ENCODE data around the gene PALB2. TPM values are rescaled to one million over a fixed set of nuclear protein-coding genes. Genes with fewer than 3 reads are reported as not detected.
"Not testable (repeated sequence)": the region's sequence is repeated elsewhere in the genome, so short reads cannot be mapped to it uniquely, and the experiment has no call there.

Gene PALB2
- total RNA-seq, 4 donors from 2014 or later, result 6.0 to 11.0 (median 7.3) TPM

GRCh38 chr16:23615805-23616204 is 25.3 kb downstream of the PALB2 start:
- Histone ChIP-seq H3K4me1 (no peaks in the 10 kb centered on the region), H3K4me3 (no peak overlapping the region), H3K36me3 (peaks cover 5 to 45% of the 10 kb centered on the region in 2 donors), H3K9me3 (no peaks in the 10 kb centered on the region), H3K27me3 (no peaks in the 10 kb centered on the region), H3K27ac (no peak overlapping the region)
- no peak for DNase-seq
- in situ Hi-C loops (cut with MboI; ENCODE audit: low sequenced_read_pairs in 4 of 4), result no loop called here
- intact Hi-C loops (cut with DNase I; ENCODE audit: low total_unique reads), result no loop called here
- TF ChIP-seq POLR2A (IDR thresholded peaks at IDR 0.05) (no peak), CTCF (IDR thresholded peaks at IDR 0.05 in 4 of 5, conservative IDR thresholded peaks at IDR 0.05 in 1 of 5) (no peak)
- no peak for ATAC-seq

GRCh38 chr16:23611936-23612335 is 29.2 kb downstream of the PALB2 start:
- Histone ChIP-seq H3K9me3 (no peaks in the 10 kb centered on the region), H3K27me3 (no peaks in the 10 kb centered on the region), H3K27ac (no peak overlapping the region), H3K36me3 (peaks cover 0 to 27% of the 10 kb centered on the region in 2 donors), H3K4me1 (no peaks in the 10 kb centered on the region), H3K4me3 (no peak overlapping the region)
- in situ Hi-C loops (cut with MboI; ENCODE audit: low sequenced_read_pairs in 4 of 4), result no loop called here
- intact Hi-C loops (cut with DNase I; ENCODE audit: low total_unique reads), result no loop called here
- ATAC-seq (no peak), DNase-seq (no peak)
- TF ChIP-seq CTCF (IDR thresholded peaks at IDR 0.05 in 4 of 5, conservative IDR thresholded peaks at IDR 0.05 in 1 of 5), result no peak
- TF ChIP-seq POLR2A (IDR thresholded peaks at IDR 0.05), result no peak

GRCh38 chr16:23610905-23611304 is 30.2 kb downstream of the PALB2 start:
- H3K9me3 ChIP-seq; H3K4me1 ChIP-seq; ATAC-seq; H3K27me3 ChIP-seq; intact Hi-C loops (cut with DNase I; ENCODE audit: low total_unique reads); DNase-seq; H3K27ac ChIP-seq; in situ Hi-C loops (cut with MboI; ENCODE audit: low sequenced_read_pairs in 4 of 4); H3K4me3 ChIP-seq: not testable (repeated sequence)
- peaks cover 0 to 25% of the 10 kb centered on the region in 2 donors for H3K36me3 ChIP-seq

- in situ Hi-C loops (cut with MboI; ENCODE audit: low sequenced_read_pairs in 4 of 4), result loop anchor here in 1 of 4 donors (10.0 kb wide), 1 partner anchor 65 kb away; no protein-coding TSS in a partner anchor
- ATAC-seq, result no peak
- DNase-seq, result no peak
- intact Hi-C loops (cut with DNase I; ENCODE audit: low total_unique reads), result no loop called here
- Histone ChIP-seq H3K4me1 (no peaks in the 10 kb centered on the region), H3K4me3 (no peak overlapping the region), H3K27ac (no peak overlapping the region), H3K9me3 (no peaks in the 10 kb centered on the region), H3K27me3 (no peaks in the 10 kb centered on the region), H3K36me3 (peaks cover 0 to 25% of the 10 kb centered on the region in 2 donors)
- TF ChIP-seq CTCF (IDR thresholded peaks at IDR 0.05 in 4 of 5, conservative IDR thresholded peaks at IDR 0.05 in 1 of 5), result no peak
- no peak for TF ChIP-seq POLR2A (IDR thresholded peaks at IDR 0.05)
Observed at GRCh38 chr16:23609929-23610328, 31.2 kb downstream of the PALB2 start.

GRCh38 chr16:23608194-23608593 is 32.9 kb downstream of the PALB2 start:
- TF ChIP-seq CTCF (IDR thresholded peaks at IDR 0.05 in 4 of 5, conservative IDR thresholded peaks at IDR 0.05 in 1 of 5), result no peak
- TF ChIP-seq POLR2A (IDR thresholded peaks at IDR 0.05), result no peak
- Histone ChIP-seq H3K4me3 (no peak overlapping the region), H3K27ac (no peak overlapping the region), H3K27me3 (no peaks in the 10 kb centered on the region), H3K36me3 (peaks cover 0 to 30% of the 10 kb centered on the region in 2 donors), H3K4me1 (no peaks in the 10 kb centered on the region), H3K9me3 (no peaks in the 10 kb centered on the region)
- DNase-seq, result no peak
- ATAC-seq, result no peak
- intact Hi-C loops (cut with DNase I; ENCODE audit: low total_unique reads) (no loop called here), in situ Hi-C loops (cut with MboI; ENCODE audit: low sequenced_read_pairs in 4 of 4) (loop anchor here in 1 of 4 donors (10.0 kb wide), 1 partner anchor 63 kb away; no protein-coding TSS in a partner anchor)
